Peyer's patch (tissue), 4 donors: ENCODE data around the gene DHCR24.

Experiments used
- POLR2A ChIP-seq, 2 donors: fragments of 450-650 bp; IDR thresholded peaks; one replicate each; pipeline ENCODE4 v1.5.1; 2017; ENCODE audit warnings: antibody characterized with exemption in 2 of 2, mild to moderate bottlenecking in 2 of 2, moderate library complexity in 2 of 2
- TF ChIP-seq, protein P1 (sequence below), 6 experiments: fragments of 450-650 bp in 4 of 6; fragments of 200-600 bp in 2 of 6; sonication (generic) in 1 of 6; IDR thresholded peaks; one replicate each; pipeline ENCODE4 v1.5.1; 2017 to 2019; ENCODE audit warnings: antibody characterized with exemption in 6 of 6, mild to moderate bottlenecking in 3 of 6, moderate library complexity in 1 of 6

DNA sequence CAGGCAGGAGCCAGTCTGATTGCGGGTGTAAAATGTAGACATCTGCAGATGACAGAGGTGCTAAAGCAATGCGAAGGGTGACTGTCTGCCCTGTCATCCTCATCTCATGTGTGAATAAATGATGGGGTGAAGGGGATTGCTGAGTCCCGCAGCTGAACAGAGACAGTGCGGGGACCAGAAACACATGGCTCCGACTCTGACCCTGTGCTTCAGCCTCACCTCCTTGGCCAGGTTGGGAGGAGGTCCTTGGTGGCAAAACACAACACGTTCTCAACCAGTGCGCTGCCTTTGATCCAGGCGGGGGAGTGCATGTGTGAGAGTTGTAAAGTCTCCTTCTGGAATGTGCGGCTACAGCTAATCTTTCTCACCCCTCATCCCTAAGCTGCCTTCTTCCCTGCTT lies 53.9 kb downstream of the DHCR24 start:
- TF ChIP-seq, protein P1, sequence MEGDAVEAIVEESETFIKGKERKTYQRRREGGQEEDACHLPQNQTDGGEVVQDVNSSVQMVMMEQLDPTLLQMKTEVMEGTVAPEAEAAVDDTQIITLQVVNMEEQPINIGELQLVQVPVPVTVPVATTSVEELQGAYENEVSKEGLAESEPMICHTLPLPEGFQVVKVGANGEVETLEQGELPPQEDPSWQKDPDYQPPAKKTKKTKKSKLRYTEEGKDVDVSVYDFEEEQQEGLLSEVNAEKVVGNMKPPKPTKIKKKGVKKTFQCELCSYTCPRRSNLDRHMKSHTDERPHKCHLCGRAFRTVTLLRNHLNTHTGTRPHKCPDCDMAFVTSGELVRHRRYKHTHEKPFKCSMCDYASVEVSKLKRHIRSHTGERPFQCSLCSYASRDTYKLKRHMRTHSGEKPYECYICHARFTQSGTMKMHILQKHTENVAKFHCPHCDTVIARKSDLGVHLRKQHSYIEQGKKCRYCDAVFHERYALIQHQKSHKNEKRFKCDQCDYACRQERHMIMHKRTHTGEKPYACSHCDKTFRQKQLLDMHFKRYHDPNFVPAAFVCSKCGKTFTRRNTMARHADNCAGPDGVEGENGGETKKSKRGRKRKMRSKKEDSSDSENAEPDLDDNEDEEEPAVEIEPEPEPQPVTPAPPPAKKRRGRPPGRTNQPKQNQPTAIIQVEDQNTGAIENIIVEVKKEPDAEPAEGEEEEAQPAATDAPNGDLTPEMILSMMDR (IDR thresholded peaks at IDR 0.05), result no peak
- TF ChIP-seq POLR2A (IDR thresholded peaks at IDR 0.05), result no peak
